A673 (cell line): Measurements from ENCODE around the gene KRT7.

Source experiments
- EZH2 ChIP-seq: fragments of 200-600 bp; sonication (generic); IDR thresholded peaks from 2 replicates; pipeline ENCODE4 v1.6.1; 2017; ENCODE audit warnings: borderline replicate concordance, low read depth, mild to moderate bottlenecking, mixed read lengths, antibody characterized with exemption, low read length; ENCODE audit not compliant: poor library complexity, severe bottlenecking
- TF ChIP-seq, protein P1 (sequence below): fragments of 300-800, 200-600 bp; sonication (generic); conservative IDR thresholded peaks from 2 replicates; pipeline ENCODE4 v1.5.1; 2017; ENCODE audit warnings: low read depth, mild to moderate bottlenecking, antibody characterized with exemption, low read length, moderate library complexity, mixed read lengths

DNA sequence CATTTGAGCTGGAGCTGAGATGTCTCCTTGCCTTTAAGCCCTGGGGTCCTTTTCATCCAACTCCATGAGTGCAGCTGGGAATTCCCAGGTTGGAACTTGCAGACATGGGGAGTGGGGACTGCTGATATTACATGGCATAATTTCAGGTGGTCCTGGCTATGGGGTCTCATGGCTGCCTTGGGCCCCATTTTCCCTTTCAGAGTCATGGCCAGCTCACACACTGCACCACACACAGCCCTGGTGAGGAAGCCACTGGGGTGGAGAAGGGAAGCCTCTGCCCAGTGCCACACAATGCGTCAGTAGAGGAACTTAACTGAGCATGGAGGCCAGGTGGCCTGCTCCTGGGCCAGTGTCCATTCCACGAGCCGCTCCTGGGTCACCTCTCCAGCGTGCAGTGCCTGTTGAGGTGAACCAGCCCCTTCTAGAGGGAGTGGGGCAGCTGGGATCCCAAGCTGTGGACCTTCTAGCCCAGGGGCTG, 24.1 kb downstream of the KRT7 start:
- TF ChIP-seq, protein P1, sequence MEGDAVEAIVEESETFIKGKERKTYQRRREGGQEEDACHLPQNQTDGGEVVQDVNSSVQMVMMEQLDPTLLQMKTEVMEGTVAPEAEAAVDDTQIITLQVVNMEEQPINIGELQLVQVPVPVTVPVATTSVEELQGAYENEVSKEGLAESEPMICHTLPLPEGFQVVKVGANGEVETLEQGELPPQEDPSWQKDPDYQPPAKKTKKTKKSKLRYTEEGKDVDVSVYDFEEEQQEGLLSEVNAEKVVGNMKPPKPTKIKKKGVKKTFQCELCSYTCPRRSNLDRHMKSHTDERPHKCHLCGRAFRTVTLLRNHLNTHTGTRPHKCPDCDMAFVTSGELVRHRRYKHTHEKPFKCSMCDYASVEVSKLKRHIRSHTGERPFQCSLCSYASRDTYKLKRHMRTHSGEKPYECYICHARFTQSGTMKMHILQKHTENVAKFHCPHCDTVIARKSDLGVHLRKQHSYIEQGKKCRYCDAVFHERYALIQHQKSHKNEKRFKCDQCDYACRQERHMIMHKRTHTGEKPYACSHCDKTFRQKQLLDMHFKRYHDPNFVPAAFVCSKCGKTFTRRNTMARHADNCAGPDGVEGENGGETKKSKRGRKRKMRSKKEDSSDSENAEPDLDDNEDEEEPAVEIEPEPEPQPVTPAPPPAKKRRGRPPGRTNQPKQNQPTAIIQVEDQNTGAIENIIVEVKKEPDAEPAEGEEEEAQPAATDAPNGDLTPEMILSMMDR, result no peak
- TF ChIP-seq EZH2, result no peak
